GM10266 (cell line): ENCODE results near the gene OBSCN.

Experiments used
- DNase-seq: peaks from one replicate; pipeline ENCODE4 v3.0.0; 2012; ENCODE audit errors: extremely low spot score
- CTCF ChIP-seq: IDR thresholded peaks from 2 replicates; pipeline ENCODE4 v1.5.1; 2012; ENCODE audit warnings: mild to moderate bottlenecking, low read depth; ENCODE audit not compliant: control insufficient read depth, insufficient read depth; ENCODE audit errors: missing control alignments

Gene OBSCN

GRCh38 chr1:228281631-228282328, 73.9 kb downstream of the OBSCN start:
- DNase-seq: no peak
- TF ChIP-seq CTCF: no peak

- no peak for DNase-seq
- TF ChIP-seq CTCF: no peak
These were observed 74.6 kb downstream of the OBSCN start for GRCh38 chr1:228282329-228283042.

- DNase-seq: no peak
- TF ChIP-seq CTCF: no peak
These were observed 75.2 kb downstream of the OBSCN start for GRCh38 chr1:228283043-228283371.

DNA sequence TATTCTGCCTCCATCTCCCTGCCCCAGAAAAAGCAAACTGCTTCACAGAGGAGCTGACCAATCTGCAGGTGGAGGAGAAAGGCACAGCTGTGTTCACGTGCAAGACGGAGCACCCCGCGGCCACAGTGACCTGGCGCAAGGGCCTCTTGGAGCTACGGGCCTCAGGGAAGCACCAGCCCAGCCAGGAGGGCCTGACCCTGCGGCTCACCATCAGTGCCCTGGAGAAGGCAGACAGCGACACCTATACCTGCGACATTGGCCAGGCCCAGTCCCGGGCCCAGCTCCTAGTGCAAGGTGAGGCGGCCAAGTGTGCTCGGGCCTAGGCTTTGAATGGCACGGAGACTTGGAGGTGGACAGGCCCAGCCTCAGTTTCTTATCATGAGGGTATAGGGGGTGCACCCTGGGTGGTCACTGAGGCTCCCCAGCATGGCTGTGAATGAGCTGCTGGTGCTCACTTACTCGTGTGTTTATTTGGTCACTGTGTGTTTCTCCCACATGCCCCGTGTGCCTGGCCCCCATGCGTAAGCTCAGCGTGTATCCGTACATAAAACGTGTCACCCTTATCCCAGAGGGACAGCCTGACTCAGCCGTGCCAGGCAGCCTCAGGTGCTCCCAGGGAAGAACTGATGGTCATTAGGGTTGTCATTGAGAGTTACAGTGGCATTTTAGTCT, 75.8 kb downstream of the OBSCN start:
- no peak for DNase-seq
- no peak for TF ChIP-seq CTCF

GRCh38 chr1:228284148-228284495, 76.3 kb downstream of the OBSCN start:
- no peak for DNase-seq
- no peak for TF ChIP-seq CTCF

DNA sequence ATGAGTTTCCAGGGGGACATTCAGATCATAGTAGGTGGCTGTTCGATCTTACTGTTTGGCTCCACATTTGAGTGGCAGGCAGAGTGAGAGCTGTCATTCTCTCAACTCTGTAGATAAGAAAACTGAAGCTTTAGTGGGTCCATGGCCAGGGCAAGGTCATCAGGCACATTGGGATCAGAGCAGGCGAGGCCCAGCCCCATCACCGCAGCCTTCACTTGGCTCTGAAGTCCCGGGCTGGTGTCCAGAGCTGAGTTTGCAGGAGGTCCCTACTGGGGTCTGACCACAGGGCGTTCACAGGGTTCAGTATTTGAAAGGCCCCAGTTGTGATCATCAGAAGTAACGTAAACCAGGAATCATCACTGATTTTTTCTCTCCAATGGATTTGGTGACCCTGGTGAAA, 76.7 kb downstream of the OBSCN start:
- DNase-seq: no peak
- no peak for TF ChIP-seq CTCF

GRCh38 chr1:228285661-228286504, 78.0 kb downstream of the OBSCN start:
- no peak for TF ChIP-seq CTCF
- no peak for DNase-seq
